ENCODE measurements around the gene KCNA4. TPM values are rescaled to one million over a fixed set of nuclear protein-coding genes. Genes with fewer than 3 reads are reported as not detected.

Gene KCNA4
- total and polyA plus RNA-seq, 2 donors (not counting 3 experiments of a cell fraction or from before 2014, with no cell fraction given), result not detected

DNA sequence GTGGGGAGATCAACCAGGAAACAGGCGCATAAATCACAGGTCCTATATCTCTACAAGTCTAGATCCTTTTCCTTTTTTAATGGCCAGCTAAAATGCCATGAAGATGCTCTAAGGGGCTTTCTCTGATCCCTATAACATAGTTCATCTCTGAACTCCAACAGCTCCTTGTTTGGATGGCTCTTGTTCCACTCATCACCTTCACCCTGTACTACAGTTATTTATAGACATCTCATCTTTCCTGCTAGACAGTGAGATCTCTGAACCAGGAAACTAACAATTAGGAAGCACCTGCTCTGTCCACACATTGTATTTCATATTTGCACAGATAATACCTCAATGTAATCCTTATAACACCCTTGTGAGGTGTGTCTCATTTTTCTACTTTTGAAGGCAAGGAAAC, 31.6 kb downstream of the KCNA4 start:
- H3K4me1 ChIP-seq (ENCODE audit: control insufficient read depth, extremely low read depth, insufficient read depth, low read length), result no peaks in the 10 kb centered on the region
- ChIA-PET POLR2A (no interaction called here), CTCF (no interaction called here)
- H3K27ac ChIP-seq (ENCODE audit: insufficient read depth, low read depth, low read length), result no peak overlapping the region
- no peaks in the 10 kb centered on the region for H3K27me3 ChIP-seq (ENCODE audit: control insufficient read depth in 2 of 2, insufficient read depth in 2 of 2, low read length in 2 of 2)
- intact Hi-C loops (cut with micrococcal nuclease), result no loop called here
- no peak for DNase-seq (ENCODE audit: low read depth, low spot score)
- FAIRE-seq, result no peak
- no peak overlapping the region for H3K9ac ChIP-seq (replicated peaks; ENCODE audit: extremely low read depth, insufficient read depth, low read length)
- no peak for TF ChIP-seq CTCF (IDR thresholded peaks at IDR 0.05; ENCODE audit: extremely low read depth in 1 of 2, insufficient read depth in 1 of 2, low read depth in 1 of 2, low read length in 2 of 2)
- TF ChIP-seq POLR2A (IDR thresholded peaks at IDR 0.05; ENCODE audit: low read depth, low read length), result no peak
- TF ChIP-seq MYC (IDR thresholded peaks at IDR 0.05; ENCODE audit: low read depth, low read length), result no peak
- no peak for TF ChIP-seq MAX (IDR thresholded peaks at IDR 0.05; ENCODE audit: insufficient read depth, insufficient read length)
- no peak for TF ChIP-seq POLR2AphosphoS5 (IDR thresholded peaks at IDR 0.05; ENCODE audit: insufficient read depth, low read depth, low read length)
- no peak for TF ChIP-seq JUN (IDR thresholded peaks at IDR 0.05; ENCODE audit: borderline replicate concordance, insufficient read depth, insufficient read length, low read depth)
- TF ChIP-seq EZH2 (IDR thresholded peaks at IDR 0.05; ENCODE audit: borderline replicate concordance, low read depth, low read length, severe bottlenecking), result no peak
- TF ChIP-seq GATA2 (IDR thresholded peaks at IDR 0.05; ENCODE audit: insufficient read depth, insufficient read length, low read depth, low read length), result no peak
- dilution Hi-C loops (cut with MboI; ENCODE audit: extremely low pct_ligation_motif_present, low sequenced_read_pairs), result no loop called here
- no TSS peak for BruUV-seq (replicated peaks)
- H3K4me2 ChIP-seq (ENCODE audit: insufficient read depth, low read length), result no peak overlapping the region
- H3K4me3 ChIP-seq (replicated peaks in 1 of 3; ENCODE audit: insufficient read depth in 1 of 3, low read depth in 1 of 3, low read length in 3 of 3), result no peak overlapping the region
- no peaks in the 10 kb centered on the region for H4K20me1 ChIP-seq (replicated peaks; ENCODE audit: control insufficient read depth, extremely low read depth, insufficient read depth, low read length)
- H3K9me1 ChIP-seq (replicated peaks; ENCODE audit: control insufficient read depth, extremely low read depth, insufficient read depth, low read length), result no peaks in the 10 kb centered on the region
- H3K79me2 ChIP-seq (ENCODE audit: control insufficient read depth, insufficient read depth, low read length), result no peaks in the 10 kb centered on the region
- no peaks in the 10 kb centered on the region for H3K36me3 ChIP-seq (ENCODE audit: control insufficient read depth in 2 of 2, extremely low read depth in 1 of 2, insufficient read depth in 2 of 2, low read length in 2 of 2)
- no peak overlapping the region for H2AFZ ChIP-seq (ENCODE audit: low read depth, low read length)
- peaks cover 1% of the 10 kb centered on the region for H3K9me3 ChIP-seq (replicated peaks; ENCODE audit: control insufficient read depth, insufficient read depth, low read length)

All from endothelial cell of umbilical vein (primary cell).